Breast epithelium (tissue), 4 donors: Measurements from ENCODE around the gene DEPP1. TPM values are rescaled to one million over a fixed set of nuclear protein-coding genes. Genes with fewer than 3 reads are reported as not detected.

ENCODE experiments used
- DNase-seq, 2 donors: peaks; one replicate each; pipeline ENCODE4 v3.0.0-alpha.2; 2019; ENCODE audit warnings: low spot score in 2 of 2
- H3K27ac ChIP-seq, 2 donors: fragments of 200-600 bp; sonication (generic) in 1 of 2; one replicate each; pipeline ENCODE4 v1.5.1; 2016 to 2019; ENCODE audit warnings: mild to moderate bottlenecking in 1 of 2
- H3K27me3 ChIP-seq, 2 donors: fragments of 200-600 bp; sonication (generic) in 1 of 2; one replicate each; pipeline versions ENCODE4 v1.5.1 to v1.6.0; 2017 to 2019; ENCODE audit warnings: control low read depth in 1 of 2, mild to moderate bottlenecking in 1 of 2
- H3K36me3 ChIP-seq: fragments of 200-600 bp; one replicate; pipeline ENCODE4 v1.5.1; 2019
- H3K4me1 ChIP-seq, 2 donors: fragments of 200-600 bp; sonication (generic); one replicate each; pipeline ENCODE4 v1.5.1; 2016 to 2019; ENCODE audit warnings: control low read depth in 1 of 2
- H3K4me3 ChIP-seq, 3 donors: fragments of 200-600 bp; sonication (generic); 1 replicate in 2 of 3; 2 replicates in 1 of 3; pipeline ENCODE4 v1.5.1; 2016 to 2019; ENCODE audit warnings: mild to moderate bottlenecking in 3 of 3, moderate library complexity in 2 of 3
- H3K9me3 ChIP-seq, 2 donors: fragments of 200-600 bp; sonication (generic) in 1 of 2; one replicate each; pipeline ENCODE4 v1.5.1; 2016 to 2019; ENCODE audit warnings: control low read depth in 1 of 2
- CTCF ChIP-seq, 3 donors: fragments of 450-650 bp; IDR thresholded peaks; one replicate each; pipeline ENCODE4 v1.5.1; 2016 to 2017; ENCODE audit warnings: antibody characterized with exemption in 3 of 3, mild to moderate bottlenecking in 3 of 3, moderate library complexity in 3 of 3
- POLR2A ChIP-seq: fragments of 450-650 bp; IDR thresholded peaks from one replicate; pipeline ENCODE4 v1.6.1; 2016; ENCODE audit warnings: antibody characterized with exemption, mild to moderate bottlenecking, moderate library complexity
- POLR2AphosphoS5 ChIP-seq, 3 donors: sonication (generic); formaldehyde crosslinking; IDR thresholded peaks; one replicate each; pipeline ENCODE4 v1.6.1; 2017; ENCODE audit warnings: antibody characterized with exemption in 3 of 3
- intact Hi-C: fragments of 100-400 bp; cut with DNase I; formaldehyde crosslinking; loops from one replicate; pipeline ENCODE4 v1.15.1; 2023; ENCODE audit warnings: low total_unique reads
- total RNA-seq, 3 donors: library from RNA; depleted of rRNA; stranded (reverse); fragments of >200 nt; gene quantifications; one replicate each; pipeline ENCODE4 v1.1.0, GENCODE V29; 2016

The DEPP1 gene
- total RNA-seq, 3 donors from 2014 or later = 139 to 2,057 (median 460) TPM

- Histone ChIP-seq H3K4me3 (no peak overlapping the region), H3K27ac (no peak overlapping the region), H3K4me1 (no peaks in the 10 kb centered on the region), H3K36me3 (no peaks in the 10 kb centered on the region), H3K27me3 (no peaks in the 10 kb centered on the region), H3K9me3 (no peaks in the 10 kb centered on the region)
- intact Hi-C loops = no loop called here
- no peak for DNase-seq
- TF ChIP-seq POLR2AphosphoS5 (IDR thresholded peaks at IDR 0.05) (no peak), CTCF (IDR thresholded peaks at IDR 0.05) (no peak), POLR2A (no peak)
These were observed 26.9 kb downstream of the DEPP1 start for GRCh38 chr10:44951576-44952226.

- DNase-seq = no peak
- no peaks in the 10 kb centered on the region for H3K4me1 ChIP-seq
- intact Hi-C loops = no loop called here
These were observed 28.0 kb downstream of the DEPP1 start for GRCh38 chr10:44950326-44951225.

GRCh38 chr10:44949915-44950314 lies 28.7 kb downstream of the DEPP1 start:
- H3K9me3 ChIP-seq = no peaks in the 10 kb centered on the region
- H3K27ac ChIP-seq = no peak overlapping the region
- no peak overlapping the region for H3K4me3 ChIP-seq
- no peak for DNase-seq
- H3K36me3 ChIP-seq = no peaks in the 10 kb centered on the region
- TF ChIP-seq POLR2A (no peak), CTCF (IDR thresholded peaks at IDR 0.05) (no peak), POLR2AphosphoS5 (IDR thresholded peaks at IDR 0.05) (no peak)
- no peaks in the 10 kb centered on the region for H3K4me1 ChIP-seq
- intact Hi-C loops = no loop called here
- H3K27me3 ChIP-seq = no peaks in the 10 kb centered on the region

More at GRCh38 chr10:44950326-44951225, 28.0 kb downstream of the DEPP1 start:
- Histone ChIP-seq H3K27me3 (no peaks in the 10 kb centered on the region), H3K4me3 (no peak overlapping the region), H3K9me3 (no peaks in the 10 kb centered on the region), H3K36me3 (no peaks in the 10 kb centered on the region), H3K27ac (no peak overlapping the region)
- TF ChIP-seq POLR2A (no peak), CTCF (IDR thresholded peaks at IDR 0.05) (no peak), POLR2AphosphoS5 (IDR thresholded peaks at IDR 0.05) (no peak)

- Histone ChIP-seq H3K4me1 (no peaks in the 10 kb centered on the region), H3K4me3 (no peak overlapping the region), H3K9me3 (no peaks in the 10 kb centered on the region), H3K27ac (no peak overlapping the region), H3K36me3 (no peaks in the 10 kb centered on the region), H3K27me3 (no peaks in the 10 kb centered on the region)
- no peak for DNase-seq
- no peak for TF ChIP-seq CTCF (IDR thresholded peaks at IDR 0.05)
- TF ChIP-seq POLR2A = no peak
- no peak for TF ChIP-seq POLR2AphosphoS5 (IDR thresholded peaks at IDR 0.05)
- intact Hi-C loops = no loop called here
These were observed 29.3 kb downstream of the DEPP1 start for GRCh38 chr10:44949127-44949802.
